Endothelial cell of umbilical vein (primary cell): ENCODE measurements around the gene UNKL. TPM values are rescaled to one million over a fixed set of nuclear protein-coding genes. Genes with fewer than 3 reads are reported as not detected.

Experiments used
- BruUV-seq: library from RNA; stranded (reverse); fragments of 400-500 nt; replicated peaks from 2 replicates; lab custom pipeline; 2021; lab: Mats Ljungman, UMichigan
- CTCF ChIA-PET: fragments of 300-600, 350-600 bp; sonication (Branson Sonifier 250); formaldehyde crosslinking; loops from one replicate; lab custom pipeline; 2021; ENCODE audit warnings: antibody characterized with exemption, inconsistent platforms; lab: Charles Lee
- POLR2A ChIA-PET: fragments of 300-600, 350-600 bp; sonication (Branson Sonifier 250); formaldehyde crosslinking; loops from one replicate; lab custom pipeline; 2021; ENCODE audit warnings: antibody characterized with exemption, inconsistent platforms; lab: Charles Lee
- DNase-seq: peaks from one replicate; pipeline ENCODE4 v3.0.0-alpha.2; 2011; ENCODE audit warnings: low read depth, low spot score
- FAIRE-seq: peaks from 2 replicates; lab custom pipeline; 2011; peaks lifted over from hg19 to GRCh38; lab: Jason Lieb, UNC
- H2AFZ ChIP-seq: 2 replicates; pipeline ENCODE4 v1.6.0; 2012; ENCODE audit warnings: low read depth, low read length, control low read depth, inconsistent platforms
- H3K27ac ChIP-seq: 2 replicates; pipeline ENCODE4 v1.5.1; 2011; ENCODE audit warnings: low read depth, mild to moderate bottlenecking, control low read depth, low read length, moderate library complexity; ENCODE audit not compliant: insufficient read depth
- H3K27me3 ChIP-seq, 2 experiments: 2 replicates each; pipeline versions ENCODE4 v1.6.0 to v1.6.1; 2011; ENCODE audit warnings: low read length in 2 of 2, mixed read lengths in 1 of 2; ENCODE audit not compliant: control insufficient read depth in 2 of 2, insufficient read depth in 2 of 2
- H3K36me3 ChIP-seq, 2 experiments: 2 replicates in 1 of 2; 3 replicates in 1 of 2; pipeline ENCODE4 v1.5.1; 2011; ENCODE audit warnings: low read length in 2 of 2, mild to moderate bottlenecking in 1 of 2, moderate library complexity in 1 of 2; ENCODE audit not compliant: control insufficient read depth in 2 of 2, insufficient read depth in 2 of 2; ENCODE audit errors: extremely low read depth in 1 of 2
- H3K4me1 ChIP-seq: 3 replicates; pipeline ENCODE4 v1.5.1; 2011; ENCODE audit warnings: mild to moderate bottlenecking, low read length; ENCODE audit not compliant: control insufficient read depth, insufficient read depth; ENCODE audit errors: extremely low read depth
- H3K4me2 ChIP-seq: 2 replicates; pipeline ENCODE4 v1.6.1; 2011; ENCODE audit warnings: low read length, control low read depth, mixed read lengths; ENCODE audit not compliant: insufficient read depth
- H3K4me3 ChIP-seq, 3 experiments: fragments of 200-600 bp in 1 of 3; sonication (generic), shearing (Covaris generic) in 1 of 3; replicated peaks in 1 of 3; 2 replicates each; pipeline ENCODE4 v1.5.1; 2011 to 2016; ENCODE audit warnings: control low read depth in 3 of 3, low read length in 3 of 3, mild to moderate bottlenecking in 2 of 3, inconsistent platforms in 1 of 3, low read depth in 1 of 3, moderate library complexity in 1 of 3; ENCODE audit not compliant: insufficient read depth in 1 of 3
- H3K79me2 ChIP-seq: 2 replicates; pipeline ENCODE4 v1.6.0; 2012; ENCODE audit warnings: low read length, inconsistent platforms; ENCODE audit not compliant: control insufficient read depth, insufficient read depth
- H3K9ac ChIP-seq: replicated peaks from 2 replicates; pipeline ENCODE3; 2011; ENCODE audit warnings: low read length, control low read depth; ENCODE audit not compliant: insufficient read depth; ENCODE audit errors: extremely low read depth
- H3K9me1 ChIP-seq: replicated peaks from 3 replicates; pipeline ENCODE4 v1.6.0; 2011; ENCODE audit warnings: mild to moderate bottlenecking, low read length; ENCODE audit not compliant: control insufficient read depth, insufficient read depth; ENCODE audit errors: extremely low read depth
- H3K9me3 ChIP-seq: replicated peaks from 2 replicates; pipeline ENCODE4 v1.5.1; 2012; ENCODE audit warnings: low read length, inconsistent platforms; ENCODE audit not compliant: control insufficient read depth, insufficient read depth
- H4K20me1 ChIP-seq: replicated peaks from 2 replicates; pipeline ENCODE3; 2011; ENCODE audit warnings: mild to moderate bottlenecking, low read length; ENCODE audit not compliant: control insufficient read depth, insufficient read depth; ENCODE audit errors: extremely low read depth
- CTCF ChIP-seq, 2 donors: IDR thresholded peaks; 1 replicate in 1 of 2; 2 replicates in 1 of 2; pipeline ENCODE4 v1.5.1; 2011; ENCODE audit warnings: low read length in 2 of 2, mild to moderate bottlenecking in 2 of 2, moderate library complexity in 2 of 2, control low read depth in 1 of 2, inconsistent platforms in 1 of 2, low read depth in 1 of 2; ENCODE audit not compliant: insufficient read depth in 1 of 2; ENCODE audit errors: extremely low read depth in 1 of 2
- EZH2 ChIP-seq: IDR thresholded peaks from 2 replicates; pipeline ENCODE4 v1.6.1; 2012; ENCODE audit warnings: borderline replicate concordance, low read depth, mild to moderate bottlenecking, moderate library complexity, low read length, inconsistent platforms; ENCODE audit not compliant: severe bottlenecking
- FOS ChIP-seq: IDR thresholded peaks from 2 replicates; pipeline ENCODE4 v1.6.1; 2011; ENCODE audit warnings: mild to moderate bottlenecking, low read length, moderate library complexity, borderline replicate concordance; ENCODE audit not compliant: insufficient read depth
- GATA2 ChIP-seq: IDR thresholded peaks from 2 replicates; pipeline ENCODE4 v1.7.0; 2011; ENCODE audit warnings: low read depth, mild to moderate bottlenecking, moderate library complexity, mixed read lengths, low read length; ENCODE audit not compliant: insufficient read length, insufficient read depth
- JUN ChIP-seq: IDR thresholded peaks from 2 replicates; pipeline ENCODE4 v1.6.1; 2011; ENCODE audit warnings: borderline replicate concordance, low read depth; ENCODE audit not compliant: insufficient read length, insufficient read depth
- MAX ChIP-seq: IDR thresholded peaks from 2 replicates; pipeline ENCODE4 v1.6.1; 2011; ENCODE audit not compliant: insufficient read depth, insufficient read length
- MYC ChIP-seq: IDR thresholded peaks from one replicate; pipeline ENCODE4 v1.6.1; 2011; ENCODE audit warnings: mild to moderate bottlenecking, low read depth, low read length
- POLR2A ChIP-seq: IDR thresholded peaks from 2 replicates; pipeline ENCODE4 v1.6.1; 2012; ENCODE audit warnings: low read depth, mild to moderate bottlenecking, control low read depth, low read length
- POLR2AphosphoS5 ChIP-seq: IDR thresholded peaks from 2 replicates; pipeline ENCODE4 v1.6.1; 2012; ENCODE audit warnings: low read depth, mild to moderate bottlenecking, control low read depth, low read length, moderate library complexity; ENCODE audit not compliant: insufficient read depth
- dilution Hi-C: fragments of 300-500 bp; cut with MboI; formaldehyde crosslinking; loops from one replicate; pipeline ENCODE4 v1.15.0; 2019; ENCODE audit warnings: low sequenced_read_pairs; ENCODE audit not compliant: extremely low pct_ligation_motif_present
- intact Hi-C: fragments of 100-400 bp; cut with micrococcal nuclease; formaldehyde crosslinking; loops from one replicate; pipeline ENCODE4 v1.10.0; 2022
- polyA plus RNA-seq, 4 experiments: library from polyadenylated mRNA; depleted of rRNA in 3 of 4; stranded (reverse) in 3 of 4; unstranded in 1 of 4; fragments of >200 nt; gene quantifications; 2 replicates each; pipeline versions ENCODE4 v1.2.1 to v1.2.3, GENCODE V29; 2011 to 2012; ENCODE audit warnings: missing spikeins in 1 of 4
- total RNA-seq: library from RNA; stranded (reverse); gene quantifications from 2 replicates; pipeline ENCODE4 v1.2.3, GENCODE V29; 2021

UNKL gene
- total and polyA plus RNA-seq, 2 donors (not counting 3 experiments of a cell fraction or from before 2014, with no cell fraction given): 17.1 to 32.8 TPM

GRCh38 chr16:1403733-1404132 lies 10.8 kb downstream of the UNKL start:
- Histone ChIP-seq H2AFZ (no peak overlapping the region), H3K36me3 (peaks cover 0 to 18% of the 10 kb centered on the region in 2 experiments), H3K4me2 (no peak overlapping the region), H3K27me3 (no peaks in the 10 kb centered on the region), H3K27ac (no peak overlapping the region), H4K20me1 (no peaks in the 10 kb centered on the region), H3K79me2 (no peaks in the 10 kb centered on the region), H3K9me1 (no peaks in the 10 kb centered on the region), H3K4me1 (peaks cover 5% of the 10 kb centered on the region), H3K4me3 (no peak overlapping the region), H3K9ac (no peak overlapping the region), H3K9me3 (no peaks in the 10 kb centered on the region)
- intact Hi-C loops: loop anchor here (10.0 kb wide), 1 partner anchor 99 kb away; the partner anchor contains the start of gene UBE2I
- BruUV-seq: no TSS peak
- ChIA-PET CTCF (no interaction called here), POLR2A (no interaction called here)
- DNase-seq (no peak), FAIRE-seq (no peak)
- dilution Hi-C loops: no loop called here
- TF ChIP-seq FOS (no peak), GATA2 (no peak)

DNA sequence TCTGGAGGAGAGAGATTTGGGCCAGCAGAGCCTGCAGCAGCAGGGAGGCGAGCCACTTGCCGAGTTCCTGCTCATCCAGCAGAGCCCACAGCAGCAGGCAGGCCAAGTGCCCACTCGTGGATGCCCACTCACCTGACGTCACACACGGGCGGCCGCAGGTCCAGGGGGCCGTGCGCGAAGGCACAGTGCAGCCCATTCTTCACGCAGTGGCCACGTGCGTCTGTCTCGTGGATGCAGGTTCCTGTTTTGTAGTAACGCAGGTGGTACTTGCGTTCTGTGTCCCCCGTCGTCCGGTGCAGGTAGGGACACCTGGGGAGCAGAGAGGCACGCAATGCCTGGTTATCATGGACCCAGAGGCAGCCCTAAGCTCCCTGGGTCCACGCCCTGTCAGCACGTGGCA lies 11.5 kb downstream of the UNKL start:
- ChIA-PET CTCF (no interaction called here), POLR2A (no interaction called here)
- dilution Hi-C loops (no loop called here), intact Hi-C loops (loop anchor here (10.0 kb wide), 1 partner anchor 98 kb away; the partner anchor contains the start of gene UBE2I)
- BruUV-seq: no TSS peak
- Histone ChIP-seq H3K4me1 (no peaks in the 10 kb centered on the region), H3K9me3 (no peaks in the 10 kb centered on the region), H3K79me2 (no peaks in the 10 kb centered on the region), H3K9ac (no peak overlapping the region), H3K27me3 (no peaks in the 10 kb centered on the region), H4K20me1 (no peaks in the 10 kb centered on the region), H3K4me3 (no peak overlapping the region), H3K9me1 (no peaks in the 10 kb centered on the region), H3K36me3 (peaks cover 0 to 22% of the 10 kb centered on the region in 2 experiments), H2AFZ (no peak overlapping the region), H3K27ac (no peak overlapping the region), H3K4me2 (no peak overlapping the region)
- TF ChIP-seq EZH2: no peak
- TF ChIP-seq JUN: no peak
- TF ChIP-seq POLR2A: no peak
- no peak for TF ChIP-seq MAX
- TF ChIP-seq MYC: no peak
- no peak for TF ChIP-seq POLR2AphosphoS5
- no peak for TF ChIP-seq CTCF (IDR thresholded peaks at IDR 0.05; ENCODE audit: extremely low read depth in 1 of 2, insufficient read depth in 1 of 2, low read depth in 1 of 2, low read length in 2 of 2)
- TF ChIP-seq GATA2: no peak
- TF ChIP-seq FOS: no peak
- FAIRE-seq (no peak), DNase-seq (no peak)
